B cell (primary cell): ENCODE measurements around the gene SF1. TPM values are rescaled to one million over a fixed set of nuclear protein-coding genes. Genes with fewer than 3 reads are reported as not detected.

Experiments used
- ATAC-seq: fragments of 200-7000 bp; cut with Tn5 transposase; one replicate; pipeline ENCODE4 v1.10.0; 2021; ENCODE audit warnings: low read depth, mild to moderate bottlenecking, moderate number of reproducible peaks, moderate library complexity
- CTCF ChIA-PET: fragments of 350-600 bp; sonication (Branson Sonifier 250); formaldehyde crosslinking; loops from one replicate; lab custom pipeline; 2021; ENCODE audit warnings: antibody characterized with exemption, inconsistent platforms; lab: Charles Lee
- POLR2A ChIA-PET: fragments of 350-600 bp; sonication (Branson Sonifier 250); formaldehyde crosslinking; loops from one replicate; lab custom pipeline; 2021; ENCODE audit warnings: antibody characterized with exemption; lab: Charles Lee
- DNase-seq: peaks from one replicate; pipeline ENCODE4 v3.0.0; 2013
- H2AFZ ChIP-seq: 2 replicates; pipeline ENCODE4 v1.6.1; 2012; ENCODE audit warnings: mild to moderate bottlenecking, low read depth, low read length; ENCODE audit not compliant: insufficient read depth, poor library complexity, severe bottlenecking
- H3K27ac ChIP-seq, 2 donors: 1 replicate in 1 of 2; 2 replicates in 1 of 2; pipeline ENCODE4 v1.5.1; 2012 to 2013; ENCODE audit warnings: low read length in 2 of 2, mild to moderate bottlenecking in 2 of 2, moderate library complexity in 1 of 2
- H3K27me3 ChIP-seq, 4 experiments: fragments of 200-600 bp in 1 of 4; sonication (generic) in 1 of 4; replicated peaks in 1 of 4; 1 replicate in 2 of 4; 2 replicates in 2 of 4; pipeline versions ENCODE4 v1.6.1 to v1.7.0; 2013 to 2016; ENCODE audit warnings: low read length in 3 of 4, mild to moderate bottlenecking in 2 of 4, mixed read lengths in 1 of 4, moderate library complexity in 1 of 4; ENCODE audit not compliant: insufficient read depth in 4 of 4, control insufficient read depth in 3 of 4; ENCODE audit errors: control extremely low read depth in 1 of 4
- H3K36me3 ChIP-seq, 2 experiments: replicated peaks in 1 of 2; 1 replicate in 1 of 2; 2 replicates in 1 of 2; pipeline versions ENCODE4 v1.6.1 to v1.7.1; 2013; ENCODE audit warnings: low read length in 1 of 2; ENCODE audit not compliant: insufficient read depth in 2 of 2, control insufficient read depth in 1 of 2; ENCODE audit errors: control extremely low read depth in 1 of 2, extremely low read depth in 1 of 2
- H3K4me1 ChIP-seq, 2 donors: fragments of 200-600 bp in 1 of 2; sonication (generic) in 1 of 2; 1 replicate in 1 of 2; 2 replicates in 1 of 2; pipeline versions ENCODE4 v1.5.1 to v1.6.1; 2013 to 2017; ENCODE audit warnings: low read length in 2 of 2; ENCODE audit not compliant: control insufficient read depth in 2 of 2, insufficient read depth in 2 of 2
- H3K4me2 ChIP-seq: replicated peaks from 2 replicates; pipeline ENCODE3; 2012; ENCODE audit warnings: mild to moderate bottlenecking, low read depth, low read length; ENCODE audit not compliant: poor library complexity, severe bottlenecking
- H3K4me3 ChIP-seq, 5 experiments: fragments of 200-600 bp in 1 of 5; sonication (generic) in 1 of 5; 1 replicate in 3 of 5; 2 replicates in 2 of 5; pipeline versions ENCODE4 v1.5.1 to v1.7.0; 2011 to 2016; ENCODE audit warnings: low read length in 4 of 5, mild to moderate bottlenecking in 4 of 5, low read depth in 2 of 5, control low read depth in 1 of 5, moderate library complexity in 1 of 5; ENCODE audit not compliant: insufficient read depth in 1 of 5; ENCODE audit errors: control extremely low read depth in 1 of 5, extremely low read depth in 1 of 5
- H3K79me2 ChIP-seq: fragments of 200-600 bp; sonication (generic); one replicate; pipeline ENCODE4 v1.6.0; 2016; ENCODE audit warnings: low read length; ENCODE audit not compliant: control insufficient read depth, insufficient read depth
- H3K9ac ChIP-seq: fragments of 200-600 bp; sonication (generic); 2 replicates; pipeline ENCODE4 v1.6.1; 2017; ENCODE audit warnings: mild to moderate bottlenecking, low read length, moderate library complexity
- H3K9me3 ChIP-seq, 3 donors: one replicate each; pipeline versions ENCODE4 v1.6.1 to v1.7.1; 2013; ENCODE audit warnings: low read length in 2 of 3; ENCODE audit not compliant: control insufficient read depth in 2 of 3, insufficient read depth in 1 of 3; ENCODE audit errors: control extremely low read depth in 1 of 3
- H4K20me1 ChIP-seq: 2 replicates; pipeline ENCODE4 v1.6.0; 2012; ENCODE audit warnings: mild to moderate bottlenecking, low read length; ENCODE audit not compliant: insufficient read depth, control insufficient read depth, poor library complexity, severe bottlenecking
- H3K27ac Mint-ChIP-seq: one replicate; pipeline ENCODE4 v1.8.0; 2021; ENCODE audit warnings: mixed read lengths
- H3K27me3 Mint-ChIP-seq: one replicate; pipeline ENCODE4 v1.8.0; 2021; ENCODE audit warnings: mixed read lengths
- H3K4me1 Mint-ChIP-seq: one replicate; pipeline ENCODE4 v1.8.0; 2021; ENCODE audit warnings: mixed read lengths
- H3K4me3 Mint-ChIP-seq: one replicate; pipeline ENCODE4 v1.8.0; 2021; ENCODE audit warnings: mixed read lengths
- H3K9me3 Mint-ChIP-seq: one replicate; pipeline ENCODE4 v1.8.0; 2022; ENCODE audit warnings: mixed read lengths; ENCODE audit not compliant: insufficient read depth
- EZH2 ChIP-seq: IDR thresholded peaks from 2 replicates; pipeline ENCODE4 v1.6.1; 2012; ENCODE audit warnings: borderline replicate concordance, low read depth, mild to moderate bottlenecking, moderate library complexity, low read length; ENCODE audit not compliant: insufficient read depth, poor library complexity, severe bottlenecking
- WGBS: methylation state at CpG from one replicate; pipeline ENCODE4 v1.1.5; 2013; ENCODE audit warnings: missing lambda C conversion rate; ENCODE audit not compliant: insufficient coverage; 5-methylcytosine and 5-hydroxymethylcytosine counted together
- intact Hi-C: fragments of 100-400 bp; cut with micrococcal nuclease; formaldehyde crosslinking; loops from one replicate; pipeline ENCODE4 v1.10.0; 2022
- polyA plus RNA-seq: library from polyadenylated mRNA; depleted of rRNA; stranded (reverse); fragments of >200 nt; gene quantifications from 2 replicates; pipeline ENCODE4 v1.2.3, GENCODE V29; 2012
- total RNA-seq, 2 donors: library from RNA; stranded (reverse); fragments of 120-200 nt in 1 of 2; gene quantifications; 1 replicate in 1 of 2; 2 replicates in 1 of 2; pipeline versions ENCODE4 v1.2.3 to v1.2.4, GENCODE V29; 2013 to 2022
- TF ChIP-seq, protein P1 (sequence below): fragments of 200-600 bp; IDR thresholded peaks from one replicate; pipeline ENCODE4 v1.8.0; 2022; ENCODE audit warnings: antibody characterized with exemption, mild to moderate bottlenecking

SF1 gene
- total and polyA plus RNA-seq, 2 donors (not counting 1 experiment from before 2014, with no cell fraction given): 369 to 931 TPM

DNA sequence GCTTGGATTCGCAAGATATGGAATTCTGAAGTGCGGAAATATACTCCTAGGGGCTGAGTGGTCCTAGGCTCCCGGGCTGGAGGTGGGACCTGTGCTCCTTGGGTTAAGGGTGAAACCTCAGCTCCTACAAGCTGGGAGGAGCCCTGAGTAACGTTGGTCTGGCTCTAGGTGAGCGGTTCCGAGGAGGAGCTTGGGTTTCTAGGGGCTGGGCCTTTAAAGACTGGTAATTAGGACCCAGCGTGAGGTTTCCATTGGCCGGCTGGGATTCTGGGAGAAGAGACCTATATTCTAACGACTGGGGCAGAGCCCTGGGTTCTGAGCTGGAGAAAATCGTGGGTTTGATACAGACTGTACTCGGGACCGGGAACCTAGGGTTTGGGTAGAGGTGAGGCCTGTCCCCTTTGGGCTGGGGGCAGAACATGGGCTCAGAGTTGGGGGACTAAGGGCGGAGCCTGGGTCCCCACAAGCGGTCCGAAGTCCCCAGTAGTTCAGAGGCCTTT, 25.6 kb upstream of the SF1 start:
- TF ChIP-seq EZH2: no peak
- TF ChIP-seq, protein P1, sequence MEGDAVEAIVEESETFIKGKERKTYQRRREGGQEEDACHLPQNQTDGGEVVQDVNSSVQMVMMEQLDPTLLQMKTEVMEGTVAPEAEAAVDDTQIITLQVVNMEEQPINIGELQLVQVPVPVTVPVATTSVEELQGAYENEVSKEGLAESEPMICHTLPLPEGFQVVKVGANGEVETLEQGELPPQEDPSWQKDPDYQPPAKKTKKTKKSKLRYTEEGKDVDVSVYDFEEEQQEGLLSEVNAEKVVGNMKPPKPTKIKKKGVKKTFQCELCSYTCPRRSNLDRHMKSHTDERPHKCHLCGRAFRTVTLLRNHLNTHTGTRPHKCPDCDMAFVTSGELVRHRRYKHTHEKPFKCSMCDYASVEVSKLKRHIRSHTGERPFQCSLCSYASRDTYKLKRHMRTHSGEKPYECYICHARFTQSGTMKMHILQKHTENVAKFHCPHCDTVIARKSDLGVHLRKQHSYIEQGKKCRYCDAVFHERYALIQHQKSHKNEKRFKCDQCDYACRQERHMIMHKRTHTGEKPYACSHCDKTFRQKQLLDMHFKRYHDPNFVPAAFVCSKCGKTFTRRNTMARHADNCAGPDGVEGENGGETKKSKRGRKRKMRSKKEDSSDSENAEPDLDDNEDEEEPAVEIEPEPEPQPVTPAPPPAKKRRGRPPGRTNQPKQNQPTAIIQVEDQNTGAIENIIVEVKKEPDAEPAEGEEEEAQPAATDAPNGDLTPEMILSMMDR: no peak
- peak; percentile 32 for DNase-seq
- Histone ChIP-seq H3K27ac (peak overlapping the region; percentile 74 to 82), H3K79me2 (peaks cover 76% of the 10 kb centered on the region), H3K9ac (peak overlapping the region; percentile 76), H3K27me3 (no peaks in the 10 kb centered on the region), H4K20me1 (peaks cover 11% of the 10 kb centered on the region), H3K4me1 (peaks cover 43 to 51% of the 10 kb centered on the region in 2 donors), H2AFZ (peak overlapping the region; percentile 73), H3K36me3 (peaks cover 0 to 50% of the 10 kb centered on the region in 2 experiments), H3K4me2 (peak overlapping the region; percentile 94), H3K9me3 (no peaks in the 10 kb centered on the region), H3K4me3 (peak overlapping the region; percentile 54 to 96 (median 67))
- Mint-ChIP-seq H3K9me3 (no peaks in the 10 kb centered on the region), H3K4me1 (peaks cover 41% of the 10 kb centered on the region), H3K27ac (peak overlapping the region; percentile 84), H3K27me3 (no peaks in the 10 kb centered on the region), H3K4me3 (peak overlapping the region; percentile 90)
- no peak for ATAC-seq
- intact Hi-C loops: loop anchor here (1.0 to 5.0 kb wide), 4 partner anchors 40 to 333 kb away; partner anchors contain the start of genes CDC42BPG and EHD1
- ChIA-PET POLR2A (interaction anchor here (0.7 to 4.9 kb wide), 4 partner anchors 9 to 60 kb away, joined by 3 to 40 read pairs (median 6); partner anchors contain the start of gene RASGRP2), CTCF (interaction anchor here (0.6 to 7.3 kb wide), 8 partner anchors 9 to 60 kb away, joined by 3 to 73 read pairs (median 4); partner anchors contain the start of genes CDC42BPG and RASGRP2)
- 53% methylated on average over 15 of the region's 15 CpGs for WGBS
